ENCODE results near the gene PIGO. TPM values are rescaled to one million over a fixed set of nuclear protein-coding genes. Genes with fewer than 3 reads are reported as not detected.

The PIGO gene
- total and polyA plus RNA-seq, 12 donors = 8.2 to 12.3 (median 10.3) TPM

DNA sequence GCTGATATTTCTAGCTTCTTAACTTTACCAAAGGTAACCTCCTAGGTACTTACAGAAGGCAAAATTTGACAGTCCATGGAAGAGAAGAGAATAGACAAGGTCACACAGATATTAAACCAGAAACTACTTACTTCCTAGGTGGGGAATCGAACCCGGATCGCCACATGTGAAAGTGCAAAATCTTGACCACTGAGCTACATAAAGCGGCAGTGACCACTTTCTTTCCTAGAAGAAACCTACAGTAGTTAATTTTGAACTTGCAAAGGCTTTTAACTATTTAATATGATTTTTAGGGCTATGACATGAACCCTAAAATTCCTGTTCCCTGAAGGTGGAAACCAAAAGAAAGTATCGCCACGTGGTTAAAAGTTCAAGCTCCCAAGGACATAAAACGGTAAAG, 39.6 kb upstream of the PIGO start:
- TF ChIP-seq CTCF (IDR thresholded peaks at IDR 0.05) = no peak
- Histone ChIP-seq H3K27ac (no peak overlapping the region), H3K36me3 (no peaks in the 10 kb centered on the region), H3K4me1 (peaks cover 0 to 23% (median 6%) of the 10 kb centered on the region in 9 donors), H3K4me3 (no peak overlapping the region), H3K9me3 (peaks cover 0 to 17% (median 0%) of the 10 kb centered on the region in 11 donors), H3K27me3 (no peaks in the 10 kb centered on the region)
- WGBS, 2 donors = 90 to 92% methylated on average over 7 of the region's 7 CpGs
- intact Hi-C loops (cut with DNase I) = no loop called here
- DNase-seq (no peak), ATAC-seq (no peak)

DNA sequence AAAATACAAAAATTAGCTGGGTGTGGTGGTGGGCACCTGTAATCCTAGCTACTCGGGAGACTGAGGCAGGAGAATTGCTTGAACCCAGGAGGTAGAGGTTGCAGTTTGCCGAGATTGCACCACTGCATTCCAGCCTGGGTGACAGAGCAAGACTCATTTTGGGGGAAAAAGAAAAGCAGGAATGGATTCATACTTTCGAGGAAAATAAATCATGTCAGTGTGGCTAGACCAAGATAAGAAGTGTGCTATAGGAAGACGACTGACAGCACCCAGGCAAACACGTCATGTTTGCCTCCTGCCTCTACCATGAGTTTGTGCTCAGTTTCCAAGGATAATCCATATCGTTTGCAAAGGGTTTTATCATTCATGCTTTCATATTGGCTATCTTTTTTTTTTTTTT, 38.5 kb upstream of the PIGO start:
- 80 to 82% methylated on average over 6 of the region's 6 CpGs for WGBS, 2 donors
- no peak for DNase-seq
- intact Hi-C loops (cut with DNase I) = no loop called here

GRCh38 chr9:35116898-35117551, 20.6 kb upstream of the PIGO start:
- intact Hi-C loops (cut with DNase I) = loop anchor here (1.0 to 10.0 kb wide), 16 partner anchors 44 to 440 kb away; partner anchors contain the start of gene UNC13B (in 4 of the 10)
- peak overlapping the region; percentile 26 to 78 (median 66) for H3K4me3 ChIP-seq
- TF ChIP-seq CTCF (IDR thresholded peaks at IDR 0.05) = peak; percentile 94 to 97 (median 95)

More for the DNA sequence above, 38.5 kb upstream of the PIGO start:
- H3K9me3 ChIP-seq = peaks cover 0 to 12% (median 0%) of the 10 kb centered on the region in 11 donors
- no peaks in the 10 kb centered on the region for H3K36me3 ChIP-seq
- no peaks in the 10 kb centered on the region for H3K27me3 ChIP-seq
- peaks cover 0 to 23% (median 6%) of the 10 kb centered on the region in 9 donors for H3K4me1 ChIP-seq
- TF ChIP-seq CTCF (IDR thresholded peaks at IDR 0.05) = no peak
- H3K27ac ChIP-seq = no peak overlapping the region
- H3K4me3 ChIP-seq = no peak overlapping the region
- no peak for ATAC-seq

DNA sequence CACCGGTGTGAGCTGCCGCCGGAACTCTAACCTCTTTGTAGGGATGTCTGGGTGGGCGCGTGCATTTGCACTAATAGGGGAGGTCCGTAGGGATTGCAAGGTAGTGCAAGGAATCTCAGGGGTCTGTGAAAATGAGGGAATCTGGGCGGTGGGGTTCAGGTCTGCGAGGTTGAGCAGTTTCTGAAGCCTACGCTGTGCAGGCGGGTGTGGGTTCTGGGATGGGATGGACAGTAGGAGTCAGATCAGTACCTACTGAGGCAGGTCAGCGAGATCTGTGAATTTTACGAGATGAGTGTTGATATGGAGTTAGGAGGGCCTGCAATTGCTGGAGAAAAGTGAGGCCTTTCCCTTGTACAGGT, 20.1 kb upstream of the PIGO start:
- H3K27ac ChIP-seq = peak overlapping the region in 9 of 10 donors; percentile 84 to 98 (median 94)
- intact Hi-C loops (cut with DNase I) = loop anchor here (1.0 to 10.0 kb wide), 16 partner anchors 44 to 441 kb away; partner anchors contain the start of gene UNC13B (in 4 of the 10)
- H3K4me1 ChIP-seq = peaks cover 10 to 52% (median 42%) of the 10 kb centered on the region in 9 donors
- 0 to 1% methylated on average over 12 of the region's 12 CpGs for WGBS, 2 donors
- TF ChIP-seq CTCF (IDR thresholded peaks at IDR 0.05) = no peak
- H3K4me3 ChIP-seq = peak overlapping the region; percentile 26 to 78 (median 66)
- no peak for DNase-seq
- H3K36me3 ChIP-seq = no peaks in the 10 kb centered on the region
- no peaks in the 10 kb centered on the region for H3K27me3 ChIP-seq
- peak in 6 of 8 donors; percentile 0 to 12 (median 0) for ATAC-seq
- no peaks in the 10 kb centered on the region for H3K9me3 ChIP-seq

More at GRCh38 chr9:35116898-35117551, 20.6 kb upstream of the PIGO start:
- peak; percentile 83 to 95 for DNase-seq
- Histone ChIP-seq H3K27ac (peak overlapping the region in 9 of 10 donors; percentile 84 to 98 (median 94)), H3K9me3 (no peaks in the 10 kb centered on the region), H3K4me1 (peaks cover 6 to 48% (median 39%) of the 10 kb centered on the region in 9 donors), H3K36me3 (no peaks in the 10 kb centered on the region), H3K27me3 (no peaks in the 10 kb centered on the region)
- ATAC-seq = peak; percentile 71 to 87 (median 82)
- 20 to 21% methylated on average over 30 of the region's 30 CpGs for WGBS, 2 donors
